ENCODE measurements around the gene PEAK3.

GRCh38 chr19:2330255-2330631 lies 48.3 kb upstream of the PEAK3 start:
- TF ChIP-seq ETS1 (conservative IDR thresholded peaks at IDR 0.05; ENCODE audit: control insufficient read depth, low read depth, low read length) = no peak
- no peak for TF ChIP-seq MXI1 (IDR thresholded peaks at IDR 0.05; ENCODE audit: low read depth, low read length)
- no peak for TF ChIP-seq ZBED1 (IDR thresholded peaks at IDR 0.05)
- no peak for TF ChIP-seq NFIC (IDR thresholded peaks at IDR 0.05)
- TF ChIP-seq STAG1 (CRISPR knock-in tag; IDR thresholded peaks at IDR 0.05; ENCODE audit: borderline replicate concordance) = no peak
- no peak for TF ChIP-seq CTCF (IDR thresholded peaks at IDR 0.05 in 2 of 3, conservative IDR thresholded peaks at IDR 0.05 in 1 of 3; ENCODE audit: insufficient read depth in 2 of 3, low read depth in 1 of 3, low read length in 3 of 3)
- TF ChIP-seq ZNF589 (CRISPR knock-in tag; IDR thresholded peaks at IDR 0.05; ENCODE audit: low read depth) = no peak
- TF ChIP-seq RFX7 (CRISPR knock-in tag; IDR thresholded peaks at IDR 0.05) = no peak
